Measurements from ENCODE around the gene CAPZB.

Gene CAPZB

DNA sequence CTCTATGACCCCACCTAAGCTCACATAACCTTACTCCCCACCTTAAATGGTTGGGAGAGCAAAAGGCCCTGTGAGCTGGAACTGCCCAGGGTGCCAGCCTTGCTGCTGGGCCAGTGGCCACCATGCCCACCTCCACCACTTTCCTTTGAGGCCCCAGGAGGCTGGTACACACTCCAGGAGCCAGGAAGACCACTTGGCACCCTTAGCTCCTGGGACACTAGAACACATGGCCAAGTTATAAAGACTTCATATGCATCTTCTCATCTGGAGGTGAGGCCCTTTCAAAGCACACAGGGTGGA lies 21.9 kb downstream of the CAPZB start:
- Histone ChIP-seq H3K36me3 (no peaks in the 10 kb centered on the region), H3K4me3 (ENCODE audit: low read depth, low read length) (no peak overlapping the region), H3K4me1 (no peaks in the 10 kb centered on the region), H3K9me3 (no peaks in the 10 kb centered on the region), H3K27me3 (no peaks in the 10 kb centered on the region)
- no peak for DNase-seq
- TF ChIP-seq, protein P1, sequence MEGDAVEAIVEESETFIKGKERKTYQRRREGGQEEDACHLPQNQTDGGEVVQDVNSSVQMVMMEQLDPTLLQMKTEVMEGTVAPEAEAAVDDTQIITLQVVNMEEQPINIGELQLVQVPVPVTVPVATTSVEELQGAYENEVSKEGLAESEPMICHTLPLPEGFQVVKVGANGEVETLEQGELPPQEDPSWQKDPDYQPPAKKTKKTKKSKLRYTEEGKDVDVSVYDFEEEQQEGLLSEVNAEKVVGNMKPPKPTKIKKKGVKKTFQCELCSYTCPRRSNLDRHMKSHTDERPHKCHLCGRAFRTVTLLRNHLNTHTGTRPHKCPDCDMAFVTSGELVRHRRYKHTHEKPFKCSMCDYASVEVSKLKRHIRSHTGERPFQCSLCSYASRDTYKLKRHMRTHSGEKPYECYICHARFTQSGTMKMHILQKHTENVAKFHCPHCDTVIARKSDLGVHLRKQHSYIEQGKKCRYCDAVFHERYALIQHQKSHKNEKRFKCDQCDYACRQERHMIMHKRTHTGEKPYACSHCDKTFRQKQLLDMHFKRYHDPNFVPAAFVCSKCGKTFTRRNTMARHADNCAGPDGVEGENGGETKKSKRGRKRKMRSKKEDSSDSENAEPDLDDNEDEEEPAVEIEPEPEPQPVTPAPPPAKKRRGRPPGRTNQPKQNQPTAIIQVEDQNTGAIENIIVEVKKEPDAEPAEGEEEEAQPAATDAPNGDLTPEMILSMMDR (IDR thresholded peaks at IDR 0.05; ENCODE audit: low read depth, low read length): no peak

DNA sequence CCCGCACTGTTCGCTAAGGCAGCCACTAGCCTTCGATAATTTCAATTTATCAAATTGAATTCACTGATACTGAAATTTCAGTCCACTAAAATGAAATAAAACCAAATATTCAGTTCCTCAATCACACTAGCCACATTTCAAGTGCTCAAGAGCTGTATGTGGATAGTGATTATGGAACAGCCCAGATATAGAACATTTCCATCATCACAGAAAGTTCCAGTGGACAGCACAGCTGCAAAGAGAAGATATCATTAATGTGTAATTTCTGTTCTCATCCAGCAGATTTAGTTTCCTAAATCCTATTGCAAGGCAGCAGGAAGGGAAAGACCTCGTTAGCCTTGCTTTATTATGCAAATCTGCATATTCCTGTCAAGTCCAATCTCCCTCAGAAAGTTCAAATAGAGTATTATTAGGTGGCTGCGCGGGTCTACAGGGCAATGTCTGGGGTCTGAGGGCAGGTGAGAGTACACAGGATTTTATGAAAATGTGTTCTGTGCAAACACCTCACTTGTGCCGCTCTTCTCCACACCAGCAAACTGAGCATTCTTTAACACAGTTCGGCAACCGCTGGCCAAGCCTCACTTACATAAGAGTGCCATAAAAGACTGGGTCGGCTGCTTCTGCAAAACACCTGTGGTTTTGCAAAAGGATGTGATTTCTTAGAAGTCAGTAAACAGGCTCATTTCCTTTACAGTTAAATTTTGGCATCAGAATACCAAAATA lies 22.4 kb downstream of the CAPZB start:
- Histone ChIP-seq H3K9me3 (no peaks in the 10 kb centered on the region), H3K4me3 (ENCODE audit: low read depth, low read length) (no peak overlapping the region), H3K4me1 (no peaks in the 10 kb centered on the region), H3K27me3 (no peaks in the 10 kb centered on the region), H3K36me3 (no peaks in the 10 kb centered on the region)
- TF ChIP-seq, protein P1 (IDR thresholded peaks at IDR 0.05; ENCODE audit: low read depth, low read length): no peak
- DNase-seq: no peak

DNA sequence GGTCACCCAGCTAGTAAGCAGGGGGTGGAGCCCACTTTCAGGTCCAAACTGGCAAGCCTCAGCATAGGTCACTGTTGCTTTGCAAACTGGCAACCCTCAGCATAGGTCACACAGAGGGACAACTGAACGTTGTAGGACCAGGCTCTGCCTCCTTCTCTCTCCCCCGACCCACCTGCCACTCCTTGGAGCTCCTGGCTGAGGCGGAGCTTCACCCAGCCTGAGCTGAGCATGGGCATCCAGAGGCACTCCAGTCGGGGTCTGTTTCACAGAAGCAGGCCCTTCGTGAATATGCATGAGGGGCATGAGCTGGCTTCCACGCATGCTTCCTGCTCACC lies 24.2 kb downstream of the CAPZB start:
- DNase-seq: no peak
- Histone ChIP-seq H3K36me3 (no peaks in the 10 kb centered on the region), H3K27me3 (no peaks in the 10 kb centered on the region), H3K4me3 (ENCODE audit: low read depth, low read length) (no peak overlapping the region), H3K4me1 (peaks cover 3% of the 10 kb centered on the region; the same call in 1 of the 2 replicates), H3K9me3 (no peaks in the 10 kb centered on the region)
- TF ChIP-seq, protein P1 (IDR thresholded peaks at IDR 0.05; ENCODE audit: low read depth, low read length): no peak

DNA sequence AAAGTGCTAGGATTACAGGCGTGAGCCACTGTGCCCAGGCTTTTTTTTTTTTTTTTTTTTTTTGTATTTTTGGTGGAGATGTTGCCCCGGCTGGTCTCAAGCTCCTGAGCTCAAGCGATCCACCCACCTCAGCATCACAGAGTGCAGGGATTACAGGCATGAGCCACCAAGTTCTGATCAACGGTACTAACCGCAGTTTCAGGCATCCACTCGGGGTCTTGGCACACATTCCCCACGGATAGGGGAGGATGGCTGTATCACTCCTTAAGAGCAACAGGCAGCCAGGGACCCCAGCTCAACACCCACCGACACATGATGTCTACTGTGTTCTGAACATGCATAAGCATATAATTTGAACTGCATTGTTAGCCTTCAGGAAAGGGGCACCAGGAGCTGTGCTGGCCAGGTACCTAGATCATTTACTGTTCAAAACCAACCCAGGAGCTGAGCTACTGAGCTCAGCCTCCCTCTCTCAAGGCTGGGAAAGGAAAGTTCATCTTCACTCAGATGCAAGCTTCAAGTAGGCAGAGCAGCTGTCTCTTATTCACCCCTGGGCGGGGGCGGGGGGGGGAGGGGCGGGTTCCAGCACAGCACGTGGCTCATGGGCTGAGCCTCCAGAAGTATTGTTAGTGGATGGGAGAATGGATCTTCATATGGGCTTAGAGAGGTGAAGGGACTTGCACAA lies 24.7 kb downstream of the CAPZB start:
- Histone ChIP-seq H3K9me3 (no peaks in the 10 kb centered on the region), H3K4me3 (ENCODE audit: low read depth, low read length) (no peak overlapping the region), H3K27me3 (no peaks in the 10 kb centered on the region), H3K36me3 (no peaks in the 10 kb centered on the region), H3K4me1 (peaks cover 3% of the 10 kb centered on the region; the same call in 1 of the 2 replicates)
- TF ChIP-seq, protein P1 (IDR thresholded peaks at IDR 0.05; ENCODE audit: low read depth, low read length): no peak
- no peak for DNase-seq

DNA sequence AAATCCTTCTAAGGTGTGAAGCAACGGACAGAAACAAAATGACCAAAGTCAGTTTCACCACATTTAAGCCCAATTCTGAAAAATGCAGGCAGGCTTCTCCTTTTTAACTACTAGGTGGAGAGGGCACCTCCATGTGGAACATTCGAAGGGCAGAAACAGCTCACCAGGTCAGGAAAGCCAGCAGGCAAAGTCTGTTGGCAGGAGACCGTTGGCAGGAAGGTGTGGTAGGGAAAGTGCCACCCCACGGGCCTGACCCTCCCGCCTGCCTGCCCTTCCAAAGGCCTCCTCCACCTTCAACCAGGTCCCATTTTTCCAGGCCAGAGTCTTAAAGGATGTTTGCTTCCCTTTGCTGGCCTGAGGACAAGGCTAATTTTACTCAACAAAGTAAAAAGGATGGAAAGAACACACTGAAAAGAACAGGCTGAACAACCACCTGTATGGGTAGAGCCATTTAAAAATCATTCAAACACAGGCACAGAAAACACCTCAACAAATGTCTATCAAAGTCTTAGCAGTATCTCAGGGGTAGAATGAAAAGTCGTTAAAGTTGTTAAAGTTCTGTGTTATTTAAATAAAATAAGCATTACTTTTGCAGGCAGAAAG lies 26.4 kb downstream of the CAPZB start:
- Histone ChIP-seq H3K9me3 (no peaks in the 10 kb centered on the region), H3K27me3 (no peaks in the 10 kb centered on the region), H3K4me3 (ENCODE audit: low read depth, low read length) (no peak overlapping the region), H3K36me3 (no peaks in the 10 kb centered on the region), H3K4me1 (peaks cover 7% of the 10 kb centered on the region)
- TF ChIP-seq, protein P1 (IDR thresholded peaks at IDR 0.05; ENCODE audit: low read depth, low read length): no peak
- no peak for DNase-seq

DNA sequence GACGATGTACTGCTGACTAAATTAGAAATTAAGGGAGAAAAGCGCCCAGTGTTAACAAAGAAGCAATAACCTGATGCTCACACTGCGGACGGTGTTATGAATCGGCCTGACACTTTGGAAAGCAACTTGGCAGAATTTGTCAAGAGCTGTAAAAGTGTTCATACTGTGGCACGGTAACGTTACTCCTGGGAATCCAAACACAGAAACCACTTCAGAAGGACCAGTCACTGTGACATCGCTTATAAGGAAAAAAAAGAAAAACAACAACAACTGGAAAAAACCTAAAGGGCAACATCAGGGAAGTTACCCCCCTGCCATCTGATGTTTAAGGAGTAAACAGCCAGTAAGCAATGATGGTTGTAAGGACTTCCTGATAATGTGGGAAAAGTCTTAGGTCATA lies 27.7 kb downstream of the CAPZB start:
- H3K9me3 ChIP-seq: no peaks in the 10 kb centered on the region
- H3K36me3 ChIP-seq: no peaks in the 10 kb centered on the region
- TF ChIP-seq, protein P1 (IDR thresholded peaks at IDR 0.05; ENCODE audit: low read depth, low read length): no peak
- DNase-seq: no peak
- peaks cover 7% of the 10 kb centered on the region for H3K4me1 ChIP-seq
- no peaks in the 10 kb centered on the region for H3K27me3 ChIP-seq
- no peak overlapping the region for H3K4me3 ChIP-seq (ENCODE audit: low read depth, low read length)

Measured in BE2C (cell line).